Breast epithelium (tissue), 4 donors: ENCODE data around the gene TOMM20L. TPM values are rescaled to one million over a fixed set of nuclear protein-coding genes. Genes with fewer than 3 reads are reported as not detected.
A peak's percentile ranks its signal among the peaks of the same experiment; 100 is the strongest.

Experiments used
- DNase-seq, 2 donors: peaks; one replicate each; pipeline ENCODE4 v3.0.0-alpha.2; 2019; ENCODE audit warnings: low spot score in 2 of 2
- H3K27ac ChIP-seq, 2 donors: fragments of 200-600 bp; sonication (generic) in 1 of 2; one replicate each; pipeline ENCODE4 v1.5.1; 2016 to 2019; ENCODE audit warnings: mild to moderate bottlenecking in 1 of 2
- H3K27me3 ChIP-seq, 2 donors: fragments of 200-600 bp; sonication (generic) in 1 of 2; one replicate each; pipeline versions ENCODE4 v1.5.1 to v1.6.0; 2017 to 2019; ENCODE audit warnings: control low read depth in 1 of 2, mild to moderate bottlenecking in 1 of 2
- H3K36me3 ChIP-seq: fragments of 200-600 bp; one replicate; pipeline ENCODE4 v1.5.1; 2019
- H3K4me1 ChIP-seq, 2 donors: fragments of 200-600 bp; sonication (generic); one replicate each; pipeline ENCODE4 v1.5.1; 2016 to 2019; ENCODE audit warnings: control low read depth in 1 of 2
- H3K4me3 ChIP-seq, 3 donors: fragments of 200-600 bp; sonication (generic); 1 replicate in 2 of 3; 2 replicates in 1 of 3; pipeline ENCODE4 v1.5.1; 2016 to 2019; ENCODE audit warnings: mild to moderate bottlenecking in 3 of 3, moderate library complexity in 2 of 3
- H3K9me3 ChIP-seq, 2 donors: fragments of 200-600 bp; sonication (generic) in 1 of 2; one replicate each; pipeline ENCODE4 v1.5.1; 2016 to 2019; ENCODE audit warnings: control low read depth in 1 of 2
- POLR2A ChIP-seq: fragments of 450-650 bp; IDR thresholded peaks from one replicate; pipeline ENCODE4 v1.6.1; 2016; ENCODE audit warnings: antibody characterized with exemption, mild to moderate bottlenecking, moderate library complexity
- POLR2AphosphoS5 ChIP-seq, 3 donors: sonication (generic); formaldehyde crosslinking; IDR thresholded peaks; one replicate each; pipeline ENCODE4 v1.6.1; 2017; ENCODE audit warnings: antibody characterized with exemption in 3 of 3
- intact Hi-C: fragments of 100-400 bp; cut with DNase I; formaldehyde crosslinking; loops from one replicate; pipeline ENCODE4 v1.15.1; 2023; ENCODE audit warnings: low total_unique reads
- total RNA-seq, 3 donors: library from RNA; depleted of rRNA; stranded (reverse); fragments of >200 nt; gene quantifications; one replicate each; pipeline ENCODE4 v1.1.0, GENCODE V29; 2016
- TF ChIP-seq, protein P1 (sequence below), 3 donors: fragments of 450-650 bp; IDR thresholded peaks; one replicate each; pipeline ENCODE4 v1.5.1; 2016 to 2017; ENCODE audit warnings: antibody characterized with exemption in 3 of 3, mild to moderate bottlenecking in 3 of 3, moderate library complexity in 3 of 3

Gene TOMM20L
- total RNA-seq, 3 donors from 2014 or later: not detected

DNA sequence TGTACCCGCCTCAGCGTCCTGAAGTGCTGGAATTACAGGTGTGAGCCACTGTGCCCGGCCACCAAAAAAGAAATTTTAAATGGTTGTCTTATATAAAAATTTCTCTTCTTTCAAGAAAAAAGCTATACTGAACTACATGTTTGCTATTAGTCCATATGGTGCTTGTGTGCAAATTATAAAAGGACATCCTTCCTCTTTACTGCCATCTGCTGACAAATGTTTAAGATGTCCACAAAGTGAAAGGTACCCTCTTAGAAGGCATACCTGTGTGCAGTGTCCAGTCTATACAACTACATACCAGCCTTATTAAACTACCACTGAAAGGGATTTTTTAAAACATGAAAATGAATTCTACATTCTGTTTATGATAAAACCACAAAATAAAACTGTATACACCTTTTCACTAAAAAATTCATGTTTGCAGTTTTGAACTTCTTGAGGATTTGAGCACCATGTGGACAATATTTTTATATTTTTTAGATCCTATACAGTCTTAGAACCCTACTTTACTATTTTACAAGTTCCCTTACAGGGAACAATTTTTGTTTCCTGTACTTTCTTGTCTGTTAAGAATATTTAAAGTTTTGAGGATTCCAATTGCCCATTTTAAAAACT, 32.8 kb upstream of the TOMM20L start:
- no peaks in the 10 kb centered on the region for H3K9me3 ChIP-seq
- DNase-seq: no peak
- no peak overlapping the region for H3K27ac ChIP-seq
- no peaks in the 10 kb centered on the region for H3K27me3 ChIP-seq
- TF ChIP-seq, protein P1, sequence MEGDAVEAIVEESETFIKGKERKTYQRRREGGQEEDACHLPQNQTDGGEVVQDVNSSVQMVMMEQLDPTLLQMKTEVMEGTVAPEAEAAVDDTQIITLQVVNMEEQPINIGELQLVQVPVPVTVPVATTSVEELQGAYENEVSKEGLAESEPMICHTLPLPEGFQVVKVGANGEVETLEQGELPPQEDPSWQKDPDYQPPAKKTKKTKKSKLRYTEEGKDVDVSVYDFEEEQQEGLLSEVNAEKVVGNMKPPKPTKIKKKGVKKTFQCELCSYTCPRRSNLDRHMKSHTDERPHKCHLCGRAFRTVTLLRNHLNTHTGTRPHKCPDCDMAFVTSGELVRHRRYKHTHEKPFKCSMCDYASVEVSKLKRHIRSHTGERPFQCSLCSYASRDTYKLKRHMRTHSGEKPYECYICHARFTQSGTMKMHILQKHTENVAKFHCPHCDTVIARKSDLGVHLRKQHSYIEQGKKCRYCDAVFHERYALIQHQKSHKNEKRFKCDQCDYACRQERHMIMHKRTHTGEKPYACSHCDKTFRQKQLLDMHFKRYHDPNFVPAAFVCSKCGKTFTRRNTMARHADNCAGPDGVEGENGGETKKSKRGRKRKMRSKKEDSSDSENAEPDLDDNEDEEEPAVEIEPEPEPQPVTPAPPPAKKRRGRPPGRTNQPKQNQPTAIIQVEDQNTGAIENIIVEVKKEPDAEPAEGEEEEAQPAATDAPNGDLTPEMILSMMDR (IDR thresholded peaks at IDR 0.05): peak in 1 of 3 donors; percentile 14
- TF ChIP-seq POLR2A (no peak), POLR2AphosphoS5 (IDR thresholded peaks at IDR 0.05) (no peak)
- H3K4me3 ChIP-seq: no peak overlapping the region
- peaks cover 17% of the 10 kb centered on the region for H3K36me3 ChIP-seq
- H3K4me1 ChIP-seq: no peaks in the 10 kb centered on the region
- intact Hi-C loops: no loop called here

DNA sequence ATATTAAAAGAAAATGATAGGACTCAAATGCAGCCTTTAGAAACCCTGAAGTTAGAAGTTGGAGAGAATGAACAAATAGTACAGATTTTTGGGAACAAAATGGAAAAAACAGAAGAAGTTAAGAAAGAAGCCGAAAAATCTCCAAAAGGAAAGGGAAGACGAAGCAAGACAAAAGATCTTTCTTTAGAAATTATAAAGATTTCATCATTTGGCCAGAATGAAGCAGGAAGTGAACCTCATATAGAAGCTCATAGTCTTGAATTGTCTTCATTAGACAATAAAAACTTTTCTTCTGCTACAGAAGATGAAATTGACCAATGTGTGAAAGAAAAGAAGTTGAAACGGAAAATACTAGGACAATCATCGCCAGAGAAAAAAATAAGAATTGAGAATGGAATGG, 31.4 kb upstream of the TOMM20L start:
- H3K9me3 ChIP-seq: no peaks in the 10 kb centered on the region
- H3K4me1 ChIP-seq: no peaks in the 10 kb centered on the region
- H3K27ac ChIP-seq: no peak overlapping the region
- no peaks in the 10 kb centered on the region for H3K27me3 ChIP-seq
- H3K36me3 ChIP-seq: peaks cover 13% of the 10 kb centered on the region
- H3K4me3 ChIP-seq: no peak overlapping the region
- DNase-seq: no peak
- intact Hi-C loops: no loop called here
- TF ChIP-seq POLR2A (no peak), POLR2AphosphoS5 (IDR thresholded peaks at IDR 0.05) (no peak)
- TF ChIP-seq, protein P1 (IDR thresholded peaks at IDR 0.05): no peak

DNA sequence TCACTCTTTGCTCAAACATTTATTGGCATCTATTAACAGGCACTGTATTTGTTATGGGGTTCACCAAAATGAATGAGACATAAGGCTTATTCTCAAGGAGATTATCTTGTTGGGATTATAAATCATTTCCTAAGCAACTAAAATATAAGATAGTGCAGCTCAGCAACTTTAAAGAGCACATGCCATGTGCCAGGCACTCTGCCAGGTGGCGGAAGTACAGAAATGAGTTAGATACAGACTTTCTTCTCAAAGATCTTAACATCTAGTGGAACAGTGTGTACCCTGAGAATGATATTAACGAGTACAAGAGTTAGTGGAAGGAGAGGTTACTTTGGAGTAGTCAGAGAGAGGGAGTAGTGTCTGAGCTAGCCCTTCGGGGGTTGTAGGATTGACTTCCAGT, 28.4 kb upstream of the TOMM20L start:
- no peak for DNase-seq
- H3K27me3 ChIP-seq: no peaks in the 10 kb centered on the region
- TF ChIP-seq, protein P1 (IDR thresholded peaks at IDR 0.05): no peak
- TF ChIP-seq POLR2AphosphoS5 (IDR thresholded peaks at IDR 0.05) (no peak), POLR2A (no peak)
- H3K36me3 ChIP-seq: peaks cover 12% of the 10 kb centered on the region
- H3K27ac ChIP-seq: no peak overlapping the region
- no peaks in the 10 kb centered on the region for H3K9me3 ChIP-seq
- no peaks in the 10 kb centered on the region for H3K4me1 ChIP-seq
- no peak overlapping the region for H3K4me3 ChIP-seq
- intact Hi-C loops: no loop called here

DNA sequence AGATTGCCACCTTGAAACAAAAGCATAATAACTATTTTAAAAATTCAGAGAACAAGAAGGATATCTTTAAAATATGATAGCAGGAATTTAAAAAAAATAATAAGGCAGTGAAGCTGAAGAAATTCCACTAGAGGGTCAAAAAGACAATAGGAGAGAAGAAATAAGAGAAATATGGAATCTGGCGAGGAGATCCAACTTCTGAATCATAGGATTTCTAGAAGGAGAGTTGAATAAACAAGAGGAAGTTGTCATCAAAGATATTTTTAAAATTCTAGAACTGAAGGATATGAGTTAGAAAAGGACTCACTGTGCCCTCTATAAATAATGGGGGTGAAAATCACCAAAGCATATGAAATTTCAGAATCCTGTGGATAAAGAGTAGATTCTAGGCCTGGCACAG, 26.8 kb upstream of the TOMM20L start:
- TF ChIP-seq POLR2AphosphoS5 (IDR thresholded peaks at IDR 0.05) (no peak), POLR2A (no peak)
- TF ChIP-seq, protein P1 (IDR thresholded peaks at IDR 0.05): no peak
- H3K27ac ChIP-seq: no peak overlapping the region
- intact Hi-C loops: no loop called here
- H3K9me3 ChIP-seq: no peaks in the 10 kb centered on the region
- no peak for DNase-seq
- H3K27me3 ChIP-seq: no peaks in the 10 kb centered on the region
- no peak overlapping the region for H3K4me3 ChIP-seq
- no peaks in the 10 kb centered on the region for H3K4me1 ChIP-seq
- H3K36me3 ChIP-seq: peaks cover 12% of the 10 kb centered on the region

DNA sequence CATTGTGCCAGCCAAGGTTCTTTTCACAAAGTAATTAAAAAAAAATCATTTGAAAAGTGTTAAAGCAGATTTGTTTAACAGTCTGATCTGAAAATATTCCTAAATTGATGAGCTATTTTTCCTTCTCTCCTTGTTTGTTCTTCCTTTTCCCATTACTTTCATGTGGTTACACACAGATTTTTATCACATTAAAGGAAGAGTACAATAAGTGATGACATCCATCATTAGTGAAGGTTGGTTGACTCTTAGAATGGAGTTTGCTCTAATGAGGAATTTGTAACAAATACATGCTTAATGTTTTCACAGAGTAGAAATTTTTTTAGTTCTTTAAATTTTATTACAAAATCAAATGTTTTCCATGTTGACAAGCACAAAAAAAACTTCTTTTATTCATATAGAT, 18.9 kb upstream of the TOMM20L start:
- no peak overlapping the region for H3K27ac ChIP-seq
- H3K27me3 ChIP-seq: no peaks in the 10 kb centered on the region
- H3K9me3 ChIP-seq: no peaks in the 10 kb centered on the region
- TF ChIP-seq, protein P1 (IDR thresholded peaks at IDR 0.05): no peak
- TF ChIP-seq POLR2A (no peak), POLR2AphosphoS5 (IDR thresholded peaks at IDR 0.05) (no peak)
- no peaks in the 10 kb centered on the region for H3K4me1 ChIP-seq
- DNase-seq: no peak
- intact Hi-C loops: no loop called here
- no peaks in the 10 kb centered on the region for H3K36me3 ChIP-seq
- H3K4me3 ChIP-seq: no peak overlapping the region
